ENCODE measurements around the gene CHST9.

The CHST9 gene

DNA sequence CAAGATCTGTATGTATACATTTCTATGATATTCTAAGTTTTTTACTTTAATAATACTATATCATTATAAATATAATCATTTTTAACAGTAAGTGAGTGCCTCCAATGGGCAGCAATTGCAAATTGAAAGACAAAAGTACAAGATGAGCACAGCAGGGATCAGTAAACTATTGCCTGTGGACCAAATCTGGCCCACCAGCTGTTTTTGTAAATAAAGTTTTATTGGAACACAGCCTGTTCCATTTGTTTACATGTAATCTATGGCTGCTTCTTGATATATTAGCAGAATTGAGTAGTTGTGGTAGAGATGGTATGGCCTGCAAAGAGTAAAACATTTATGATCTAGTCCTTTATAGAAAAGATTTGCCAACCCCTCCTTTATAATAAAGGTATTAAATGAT lies 43.2 kb downstream of the CHST9 start:
- TF ChIP-seq, protein P1, sequence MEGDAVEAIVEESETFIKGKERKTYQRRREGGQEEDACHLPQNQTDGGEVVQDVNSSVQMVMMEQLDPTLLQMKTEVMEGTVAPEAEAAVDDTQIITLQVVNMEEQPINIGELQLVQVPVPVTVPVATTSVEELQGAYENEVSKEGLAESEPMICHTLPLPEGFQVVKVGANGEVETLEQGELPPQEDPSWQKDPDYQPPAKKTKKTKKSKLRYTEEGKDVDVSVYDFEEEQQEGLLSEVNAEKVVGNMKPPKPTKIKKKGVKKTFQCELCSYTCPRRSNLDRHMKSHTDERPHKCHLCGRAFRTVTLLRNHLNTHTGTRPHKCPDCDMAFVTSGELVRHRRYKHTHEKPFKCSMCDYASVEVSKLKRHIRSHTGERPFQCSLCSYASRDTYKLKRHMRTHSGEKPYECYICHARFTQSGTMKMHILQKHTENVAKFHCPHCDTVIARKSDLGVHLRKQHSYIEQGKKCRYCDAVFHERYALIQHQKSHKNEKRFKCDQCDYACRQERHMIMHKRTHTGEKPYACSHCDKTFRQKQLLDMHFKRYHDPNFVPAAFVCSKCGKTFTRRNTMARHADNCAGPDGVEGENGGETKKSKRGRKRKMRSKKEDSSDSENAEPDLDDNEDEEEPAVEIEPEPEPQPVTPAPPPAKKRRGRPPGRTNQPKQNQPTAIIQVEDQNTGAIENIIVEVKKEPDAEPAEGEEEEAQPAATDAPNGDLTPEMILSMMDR (IDR thresholded peaks at IDR 0.05; ENCODE audit: insufficient read depth, low read depth, low read length, missing control alignments), result no peak
- H3K4me3 ChIP-seq (ENCODE audit: low read depth, low read length), result no peak overlapping the region
- DNase-seq (ENCODE audit: low read depth), result no peak

DNA sequence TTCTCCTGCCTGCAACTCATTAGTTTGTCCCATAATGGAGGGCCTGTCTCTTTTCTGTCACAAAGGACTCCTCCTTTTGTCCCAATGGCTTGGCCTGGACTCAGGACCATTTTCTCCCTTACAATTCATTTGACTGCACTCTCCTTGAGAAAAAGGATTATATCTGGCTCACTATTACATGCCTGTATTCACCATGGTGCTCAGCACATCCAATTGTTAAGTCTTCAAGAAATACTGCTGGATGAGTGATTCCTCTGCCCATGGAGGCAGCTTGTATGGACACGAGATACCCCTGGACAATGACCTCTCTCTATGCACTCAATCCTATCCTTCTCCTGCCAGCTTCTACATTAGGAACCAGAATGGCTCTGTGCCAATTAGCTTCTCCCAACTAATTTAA lies 47.0 kb downstream of the CHST9 start:
- TF ChIP-seq, protein P1 (IDR thresholded peaks at IDR 0.05; ENCODE audit: insufficient read depth, low read depth, low read length, missing control alignments), result no peak
- no peak overlapping the region for H3K4me3 ChIP-seq (ENCODE audit: low read depth, low read length)
- no peak for DNase-seq (ENCODE audit: low read depth)

DNA sequence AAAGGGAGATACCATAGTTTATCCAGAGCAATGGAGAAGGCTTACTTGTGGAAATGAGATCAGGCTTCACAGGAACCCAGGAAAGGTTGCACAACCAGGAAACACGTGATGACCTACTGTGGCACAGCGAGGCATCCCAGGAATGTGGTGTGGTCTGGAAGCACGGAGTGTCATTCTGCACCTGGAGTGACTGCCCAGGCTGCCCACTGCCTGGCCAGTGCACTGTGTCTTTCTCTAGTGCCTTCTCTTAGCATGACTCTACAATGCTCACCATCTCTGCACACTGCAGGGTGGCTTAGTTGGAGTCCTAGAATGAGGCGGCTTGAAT lies 48.9 kb downstream of the CHST9 start:
- TF ChIP-seq, protein P1 (IDR thresholded peaks at IDR 0.05; ENCODE audit: insufficient read depth, low read depth, low read length, missing control alignments), result no peak
- no peak overlapping the region for H3K4me3 ChIP-seq (ENCODE audit: low read depth, low read length)
- no peak for DNase-seq (ENCODE audit: low read depth)

DNA sequence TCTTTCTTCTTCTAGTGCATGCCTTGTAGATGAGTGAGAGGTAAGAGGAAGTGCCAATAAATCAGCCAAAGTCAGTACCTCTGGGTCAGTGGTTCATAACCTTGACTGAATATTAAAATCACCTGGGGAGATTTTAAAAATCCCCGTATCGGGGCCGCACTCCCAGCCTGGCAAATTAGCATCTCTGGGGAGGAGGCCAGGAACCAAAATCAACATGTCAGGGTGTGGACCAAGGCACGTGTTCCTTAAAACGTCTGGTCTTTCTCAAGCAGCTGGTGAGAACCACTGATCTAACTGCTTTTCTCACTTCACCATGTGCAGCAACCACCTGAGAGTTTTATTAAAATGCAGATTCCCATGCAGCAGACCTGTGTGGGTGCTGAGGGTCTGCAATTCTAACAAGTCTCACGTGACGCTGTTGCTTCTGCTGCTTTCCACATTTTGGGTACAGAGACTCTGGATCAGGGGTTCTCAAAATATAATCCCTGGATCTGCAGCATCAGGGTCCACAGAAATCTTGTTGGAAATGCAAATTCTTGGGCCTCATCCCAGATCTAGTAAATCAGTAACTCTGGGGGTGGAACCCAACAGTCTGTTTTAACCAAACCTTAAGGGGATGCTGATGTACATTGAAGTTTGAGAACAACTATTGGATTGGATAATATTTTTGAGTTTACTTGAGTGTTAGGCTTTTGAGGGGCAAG lies 49.5 kb downstream of the CHST9 start:
- TF ChIP-seq, protein P1 (IDR thresholded peaks at IDR 0.05; ENCODE audit: insufficient read depth, low read depth, low read length, missing control alignments), result no peak
- DNase-seq (ENCODE audit: low read depth), result no peak
- H3K4me3 ChIP-seq (ENCODE audit: low read depth, low read length), result no peak overlapping the region

DNA sequence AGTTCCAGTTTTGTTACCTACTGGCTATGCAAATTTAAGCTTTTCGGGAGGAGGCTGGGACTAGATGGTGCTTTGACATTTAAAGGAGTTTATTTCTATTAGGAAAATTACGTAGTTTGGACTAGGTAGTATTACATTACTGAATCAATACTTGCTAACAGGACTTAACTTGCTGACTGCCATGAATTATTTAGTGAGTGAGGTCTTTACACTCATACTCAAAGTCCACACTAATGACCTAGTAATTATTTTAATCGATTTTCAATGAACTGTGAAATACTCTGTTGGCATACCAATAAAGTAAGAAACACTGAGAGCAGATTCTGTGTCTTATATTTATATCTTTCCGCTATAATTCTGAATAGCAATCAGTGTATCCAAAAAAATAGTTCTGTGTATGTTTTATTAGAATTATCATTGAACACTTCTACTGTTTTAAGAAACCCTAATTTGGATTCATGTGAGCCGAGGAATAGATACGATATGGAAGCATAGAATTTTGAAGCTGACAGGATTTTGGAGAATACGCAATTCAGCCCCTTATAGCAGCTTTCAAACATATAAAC lies 55.0 kb downstream of the CHST9 start:
- no peak overlapping the region for H3K4me3 ChIP-seq (ENCODE audit: low read depth, low read length)
- DNase-seq (ENCODE audit: low read depth), result no peak
- TF ChIP-seq, protein P1 (IDR thresholded peaks at IDR 0.05; ENCODE audit: insufficient read depth, low read depth, low read length, missing control alignments), result no peak

DNA sequence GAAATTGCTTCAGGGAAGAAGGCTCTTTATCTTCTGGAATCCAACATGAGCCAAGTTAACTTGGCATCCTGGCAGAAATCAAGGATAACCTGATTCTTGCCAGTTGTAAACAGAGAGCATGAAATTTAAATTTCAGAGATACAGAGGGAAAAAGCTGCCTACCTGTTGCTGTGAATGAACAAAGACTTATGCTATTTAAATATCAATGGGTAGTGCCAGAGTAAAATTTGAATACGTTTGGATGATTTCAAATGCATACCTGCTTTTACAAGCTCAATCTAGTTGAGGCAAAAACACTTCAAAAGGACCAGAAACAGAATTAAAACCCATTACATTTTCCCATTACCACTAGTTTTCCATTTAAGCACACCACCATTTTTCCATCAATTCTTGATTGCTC lies 60.9 kb downstream of the CHST9 start:
- TF ChIP-seq, protein P1 (IDR thresholded peaks at IDR 0.05; ENCODE audit: insufficient read depth, low read depth, low read length, missing control alignments), result no peak
- H3K4me3 ChIP-seq (ENCODE audit: low read depth, low read length), result no peak overlapping the region
- DNase-seq (ENCODE audit: low read depth), result no peak

DNA sequence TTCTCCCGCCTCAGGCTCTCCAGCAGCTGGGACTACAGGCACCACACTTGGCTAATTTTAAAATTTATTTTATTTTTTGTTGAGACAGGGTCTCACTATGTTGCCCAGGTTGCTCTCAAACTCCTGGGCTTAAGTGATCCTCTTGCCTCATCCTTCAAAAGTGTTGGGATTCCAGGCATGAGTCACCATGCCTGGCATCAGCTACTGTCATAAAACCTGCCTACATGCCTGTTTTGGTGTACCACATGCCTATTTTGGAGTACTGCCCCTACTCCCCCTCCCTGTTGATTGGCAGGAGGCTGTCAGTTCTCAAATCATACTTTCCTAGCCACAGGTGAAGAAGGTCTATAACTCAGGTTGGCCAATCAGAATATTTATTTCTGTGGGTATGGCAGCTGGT lies 64.0 kb downstream of the CHST9 start:
- TF ChIP-seq, protein P1 (IDR thresholded peaks at IDR 0.05; ENCODE audit: insufficient read depth, low read depth, low read length, missing control alignments), result no peak
- no peak overlapping the region for H3K4me3 ChIP-seq (ENCODE audit: low read depth, low read length)
- no peak for DNase-seq (ENCODE audit: low read depth)

Data from GM12865 (cell line).